Hair follicle dermal papilla cell (primary cell): ENCODE results near the gene ZNF33B. TPM values are rescaled to one million over a fixed set of nuclear protein-coding genes. Genes with fewer than 3 reads are reported as not detected.

ENCODE experiments used
- small RNA-seq: library from RNA; depleted of rRNA; stranded (forward); fragments of <200 nt; gene quantifications from one replicate; pipeline ENCODE3, GENCODE V24; 2012
- total RNA-seq: library from RNA; depleted of rRNA; stranded (reverse); fragments of >200 nt; gene quantifications from 2 replicates; pipeline ENCODE4 v1.2.3, GENCODE V29; 2012

The ZNF33B gene
- 7.7 and 13.3 TPM in 2 replicates for total RNA-seq

GRCh38 chr10:42638055-42638820 lies at the start of gene ZNF33B:
TSS of gene ZNF33B (minus strand) at chr10:42638570. CDS start at chr10:42636928, 1,642 bp downstream.

Small RNA genes lying within 50 kb of the gene (small RNA-seq; reads per million reads assigned to genes)
- gene AL022345.1 (not detected), gene AL022345.2 (not detected), gene AL022345.3 (not detected), gene FXYD6P1 (not detected), gene RNU6-1170P (not detected)

Other genes starting within 250 kb of the ZNF33B start
- gene BMS1, start 144.2 kb upstream of the ZNF33B start, total RNA-seq = 15.5 and 16.1 TPM in 2 replicates